ENCODE results near the gene MDN1. TPM values are rescaled to one million over a fixed set of nuclear protein-coding genes. Genes with fewer than 3 reads are reported as not detected.

MDN1 gene
- total RNA-seq, 4 donors from 2014 or later, result 13.5 to 22.0 (median 17.0) TPM

- TF ChIP-seq CTCF (IDR thresholded peaks at IDR 0.05 in 4 of 5, conservative IDR thresholded peaks at IDR 0.05 in 1 of 5) (no peak), POLR2A (IDR thresholded peaks at IDR 0.05) (no peak)
- Histone ChIP-seq H3K27me3 (no peaks in the 10 kb centered on the region), H3K4me3 (no peak overlapping the region), H3K27ac (peak overlapping the region; percentile 1 to 33 (median 24)), H3K36me3 (peaks cover 0 to 3% of the 10 kb centered on the region in 2 donors), H3K9me3 (no peaks in the 10 kb centered on the region), H3K4me1 (peaks cover 12 to 17% of the 10 kb centered on the region in 2 donors)
- ATAC-seq, result peak in 1 of 2 donors; percentile 50
- in situ Hi-C loops (cut with MboI; ENCODE audit: low sequenced_read_pairs in 4 of 4), result no loop called here
- intact Hi-C loops (cut with DNase I; ENCODE audit: low total_unique reads), result no loop called here
- no peak for DNase-seq
Observed at GRCh38 chr6:89843070-89843469, 23.5 kb upstream of the MDN1 start.

GRCh38 chr6:89842228-89842627 lies 22.6 kb upstream of the MDN1 start:
- H3K9me3 ChIP-seq, result no peaks in the 10 kb centered on the region
- intact Hi-C loops (cut with DNase I; ENCODE audit: low total_unique reads), result no loop called here
- H3K27me3 ChIP-seq, result no peaks in the 10 kb centered on the region
- peaks cover 12 to 17% of the 10 kb centered on the region in 2 donors for H3K4me1 ChIP-seq
- H3K4me3 ChIP-seq, result no peak overlapping the region
- peak overlapping the region in 2 of 4 donors; percentile 18 to 21 for H3K27ac ChIP-seq
- TF ChIP-seq CTCF (IDR thresholded peaks at IDR 0.05 in 4 of 5, conservative IDR thresholded peaks at IDR 0.05 in 1 of 5) (no peak), POLR2A (IDR thresholded peaks at IDR 0.05) (no peak)
- DNase-seq (no peak), ATAC-seq (peak in 1 of 2 donors; percentile 69)
- in situ Hi-C loops (cut with MboI; ENCODE audit: low sequenced_read_pairs in 4 of 4), result no loop called here
- H3K36me3 ChIP-seq, result peaks cover 0 to 3% of the 10 kb centered on the region in 2 donors

- H3K27ac ChIP-seq, result no peak overlapping the region
Observed at GRCh38 chr6:89840538-89840937, 20.9 kb upstream of the MDN1 start.

GRCh38 chr6:89836639-89837222 lies 17.1 kb upstream of the MDN1 start:
- TF ChIP-seq POLR2A (IDR thresholded peaks at IDR 0.05), result no peak
- TF ChIP-seq CTCF (IDR thresholded peaks at IDR 0.05 in 4 of 5, conservative IDR thresholded peaks at IDR 0.05 in 1 of 5), result no peak
- ATAC-seq (no peak), DNase-seq (no peak)
- Histone ChIP-seq H3K4me3 (no peak overlapping the region), H3K9me3 (no peaks in the 10 kb centered on the region), H3K4me1 (no peaks in the 10 kb centered on the region), H3K27me3 (no peaks in the 10 kb centered on the region), H3K36me3 (peaks cover 0 to 18% of the 10 kb centered on the region in 2 donors), H3K27ac (no peak overlapping the region)
- intact Hi-C loops (cut with DNase I; ENCODE audit: low total_unique reads), result loop anchor here (10.0 kb wide), 1 partner anchor 872 kb away; the partner anchor contains the start of gene RNGTT
- in situ Hi-C loops (cut with MboI; ENCODE audit: low sequenced_read_pairs in 4 of 4), result no loop called here

More at GRCh38 chr6:89840538-89840937, 20.9 kb upstream of the MDN1 start:
- no peaks in the 10 kb centered on the region for H3K36me3 ChIP-seq
- no peaks in the 10 kb centered on the region for H3K27me3 ChIP-seq
- intact Hi-C loops (cut with DNase I; ENCODE audit: low total_unique reads) (no loop called here), in situ Hi-C loops (cut with MboI; ENCODE audit: low sequenced_read_pairs in 4 of 4) (no loop called here)
- TF ChIP-seq CTCF (IDR thresholded peaks at IDR 0.05 in 4 of 5, conservative IDR thresholded peaks at IDR 0.05 in 1 of 5) (no peak), POLR2A (IDR thresholded peaks at IDR 0.05) (no peak)
- peaks cover 12 to 17% of the 10 kb centered on the region in 2 donors for H3K4me1 ChIP-seq
- no peaks in the 10 kb centered on the region for H3K9me3 ChIP-seq
- DNase-seq (no peak), ATAC-seq (no peak)
- H3K4me3 ChIP-seq, result no peak overlapping the region

Data from gastrocnemius medialis (tissue), 4 donors.